ENCODE results near the gene ABCB9.

DNA sequence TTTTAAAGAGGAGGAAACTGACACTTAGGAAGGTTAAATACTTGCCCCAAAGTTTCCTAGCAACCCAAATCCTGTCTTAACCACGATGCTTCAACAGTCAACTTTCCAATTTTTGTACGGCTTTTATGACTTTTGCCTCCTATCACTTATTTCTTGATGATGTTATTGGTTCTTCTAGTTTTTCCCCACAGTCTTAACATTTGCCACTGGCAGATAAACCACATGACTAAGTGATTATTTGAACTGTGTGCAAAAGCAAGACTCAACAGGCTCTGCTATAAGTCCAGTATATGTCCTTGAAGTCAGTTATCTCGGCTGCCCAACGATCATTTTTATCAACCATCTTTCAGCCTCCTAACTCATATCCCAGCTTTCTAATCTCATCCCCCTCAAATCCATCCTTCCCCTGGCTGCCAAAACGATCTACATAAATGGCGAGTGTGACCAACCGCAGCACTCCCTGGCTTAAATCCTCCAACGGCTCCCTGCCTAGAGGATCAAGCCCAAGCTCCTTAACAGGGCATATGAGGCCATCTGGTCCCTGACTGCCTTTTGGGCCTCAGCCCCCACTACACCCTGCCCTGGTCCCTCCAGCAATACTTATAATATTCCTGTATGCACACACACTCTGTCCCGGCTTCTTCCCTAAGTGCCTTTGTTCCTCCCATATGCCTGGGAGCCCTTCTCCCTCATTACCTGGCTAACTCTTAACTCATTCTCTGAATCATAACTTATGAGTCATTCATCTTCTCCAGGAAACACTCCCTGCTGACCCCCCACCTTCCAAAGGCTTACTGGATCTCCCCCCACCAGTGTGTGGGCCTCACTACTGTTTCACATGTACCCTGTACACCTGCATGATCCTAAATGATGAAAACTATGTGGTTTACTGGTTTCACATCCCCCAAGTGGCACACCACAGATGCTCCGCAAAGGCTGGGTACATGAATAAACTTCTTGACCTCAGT lies 79.1 kb downstream of the ABCB9 start:
- no peak for TF ChIP-seq CTCF (IDR thresholded peaks at IDR 0.05; ENCODE audit: poor library complexity, severe bottlenecking)
- no peak for TF ChIP-seq EP300 (conservative IDR thresholded peaks at IDR 0.05; ENCODE audit: poor library complexity, severe bottlenecking)
